GM18867 (cell line): Measurements from ENCODE around the gene FAN1.
A peak's percentile ranks its signal among the peaks of the same experiment; 100 is the strongest.

ENCODE experiments used
- ATAC-seq: cut with Tn5 transposase; IDR thresholded peaks from one replicate; pipeline ENCODE4 v1.9.1; 2021; ENCODE audit warnings: mild to moderate bottlenecking, moderate library complexity; ENCODE audit not compliant: unreplicated experiment

FAN1 gene

DNA sequence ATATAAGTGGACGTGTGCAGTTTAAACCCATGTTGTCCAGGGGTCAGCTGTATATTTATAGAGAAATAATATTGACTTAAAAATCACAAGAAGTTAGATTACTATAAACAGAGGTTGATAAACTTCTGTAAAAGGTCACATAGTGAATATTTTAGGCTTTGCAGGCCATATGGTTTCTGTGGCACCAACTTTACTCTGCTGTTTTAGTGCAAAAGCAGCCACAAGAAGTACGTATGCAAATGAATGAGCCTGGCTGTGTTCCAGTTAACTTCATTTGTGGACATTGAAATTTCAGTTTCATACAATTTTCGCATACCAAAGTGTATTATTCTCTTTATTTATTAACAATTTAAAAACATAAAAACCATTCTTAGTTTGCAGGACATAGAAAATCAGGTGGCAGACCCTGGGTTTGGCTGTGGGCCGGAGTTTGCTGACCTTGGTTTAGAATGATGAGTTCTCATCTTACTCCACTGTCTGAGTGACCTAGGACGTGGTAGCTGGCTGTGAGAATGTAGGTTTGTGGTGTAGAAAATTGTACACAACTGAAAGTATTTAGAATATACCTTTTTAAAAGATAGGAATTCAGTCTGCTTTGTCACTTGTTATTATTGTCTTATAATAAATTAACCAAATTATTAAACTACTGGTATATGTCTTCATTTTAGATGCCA is 16.3 kb downstream of the FAN1 start:
- peak; percentile 46 for ATAC-seq

DNA sequence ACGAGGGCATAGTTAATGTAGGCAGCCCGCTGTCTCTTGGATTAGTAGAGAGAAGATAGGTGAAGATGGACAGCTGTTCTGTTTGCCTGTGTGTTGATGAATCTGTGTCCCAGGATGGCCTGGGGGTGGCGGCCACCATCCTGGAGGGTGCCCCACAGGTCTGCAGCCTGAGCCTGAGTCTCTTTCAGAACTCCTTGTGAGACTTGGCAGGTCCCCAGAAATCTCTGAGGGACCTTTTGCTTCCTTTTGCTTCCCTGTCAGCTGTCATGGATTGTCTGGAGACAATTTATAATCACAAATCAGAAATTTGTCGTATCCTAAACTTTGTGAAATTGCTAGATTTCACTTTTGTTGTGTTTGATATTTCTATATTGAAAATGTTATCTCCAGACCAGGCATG is 17.4 kb downstream of the FAN1 start:
- no peak for ATAC-seq

DNA sequence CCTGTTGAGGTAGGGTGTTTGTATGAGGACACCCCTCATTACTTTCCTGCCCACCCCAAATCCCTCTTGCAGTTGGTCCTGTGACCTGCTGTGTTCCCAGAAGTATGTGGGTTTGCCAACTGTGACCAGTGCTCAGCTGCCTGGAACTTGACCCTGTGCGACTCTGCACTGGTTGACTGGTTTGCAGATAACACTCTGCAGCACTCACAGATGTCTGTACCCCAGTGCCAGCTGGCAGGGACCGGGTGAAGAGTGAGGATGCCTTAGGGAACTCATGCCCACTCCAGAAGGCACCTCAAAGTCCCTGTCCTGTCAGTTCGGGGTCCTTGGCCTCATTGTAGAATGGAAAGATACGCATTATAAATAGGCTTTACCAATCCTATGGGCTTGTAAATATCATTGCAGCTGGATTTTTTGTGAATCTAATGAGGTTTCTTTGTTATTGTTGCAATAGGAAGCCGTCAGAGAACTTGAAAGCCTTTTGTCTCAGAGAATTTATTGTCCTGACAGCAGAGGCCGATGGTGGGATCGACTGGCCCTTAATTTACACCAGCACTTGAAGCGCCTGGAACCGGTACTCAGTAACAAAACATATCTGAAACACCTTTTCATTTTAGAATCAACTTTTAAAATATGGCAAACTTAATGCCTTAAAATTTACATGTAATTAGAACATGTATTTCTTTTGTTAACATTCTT is 18.2 kb downstream of the FAN1 start:
- no peak for ATAC-seq

DNA sequence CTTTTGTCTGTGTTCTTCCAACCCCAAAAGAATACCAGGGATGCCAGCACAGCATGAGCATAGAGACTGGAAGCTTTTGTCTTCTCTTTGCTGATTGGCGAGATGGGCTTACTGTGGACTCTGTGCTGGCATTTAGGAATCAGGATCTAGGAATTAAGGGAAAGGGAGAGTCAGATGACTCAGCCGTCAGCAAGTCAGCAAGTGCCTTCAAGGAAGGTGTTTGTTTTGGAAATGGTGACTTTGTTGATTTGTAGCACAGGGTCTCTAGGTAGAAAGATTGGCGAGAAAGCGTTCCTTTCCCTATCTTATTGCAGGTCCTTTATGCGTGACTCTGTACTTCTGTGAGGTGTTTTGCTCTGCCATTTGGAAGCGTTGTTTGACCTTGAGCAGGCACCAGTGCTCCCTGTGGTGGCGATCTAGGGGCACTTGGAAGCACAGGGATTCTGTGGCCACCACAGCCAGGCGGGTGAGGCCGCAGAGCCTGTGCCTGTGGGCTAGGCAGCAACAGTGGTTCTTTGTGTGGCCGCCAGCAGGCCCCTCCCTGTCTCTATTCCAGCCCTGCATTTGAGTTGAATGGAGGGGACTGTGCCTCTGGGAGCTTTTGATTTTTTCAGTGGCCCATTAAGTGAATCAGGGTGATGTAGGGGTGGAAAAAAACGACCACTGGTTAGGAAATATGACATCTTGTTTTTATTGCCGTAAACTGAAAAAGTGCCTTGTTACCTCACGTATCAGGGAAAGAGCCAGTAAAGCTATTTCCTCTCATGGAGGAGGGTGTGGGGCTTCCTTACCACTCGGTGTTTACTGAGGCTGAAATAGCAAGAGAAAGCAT is 19.0 kb downstream of the FAN1 start:
- no peak for ATAC-seq

DNA sequence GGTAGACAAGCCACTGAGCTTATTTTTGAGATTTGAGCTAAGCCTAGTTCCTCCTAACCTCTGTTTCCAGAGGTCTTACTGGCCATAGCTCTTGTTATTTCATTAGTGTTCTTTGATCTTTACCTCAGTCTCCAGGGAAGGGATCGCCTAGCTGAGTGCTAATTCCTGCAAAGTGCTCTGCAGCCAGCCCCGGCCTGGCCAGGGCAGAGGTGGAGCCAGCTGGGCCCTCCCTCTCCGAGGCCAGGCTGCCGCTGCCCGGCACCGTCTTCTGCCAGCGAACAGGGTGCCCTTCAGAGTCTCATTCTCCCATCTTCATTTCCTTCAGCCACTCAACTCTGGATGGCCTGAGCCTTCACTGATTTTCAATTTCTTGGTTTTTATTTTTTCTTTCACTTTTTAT is 19.7 kb downstream of the FAN1 start:
- no peak for ATAC-seq

DNA sequence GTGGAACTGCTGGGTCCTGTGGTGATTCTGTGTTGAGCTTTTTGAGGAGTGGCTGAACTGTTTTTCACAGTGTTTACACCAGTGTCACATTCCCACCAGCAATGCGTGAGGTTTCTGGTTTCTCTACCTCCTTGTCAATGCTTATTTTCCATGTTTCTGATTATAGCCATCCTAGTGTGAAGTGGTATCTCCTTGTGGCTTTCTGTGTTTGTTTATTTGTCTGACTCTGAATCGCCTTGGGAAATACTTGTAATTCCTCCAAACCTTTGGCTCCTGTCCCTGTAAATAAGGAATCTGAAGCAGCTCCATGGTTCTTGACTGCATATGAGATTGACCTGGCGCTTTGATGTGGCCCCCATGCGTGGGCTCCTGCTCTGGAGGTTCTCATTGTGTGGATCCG is 20.6 kb downstream of the FAN1 start:
- no peak for ATAC-seq

DNA sequence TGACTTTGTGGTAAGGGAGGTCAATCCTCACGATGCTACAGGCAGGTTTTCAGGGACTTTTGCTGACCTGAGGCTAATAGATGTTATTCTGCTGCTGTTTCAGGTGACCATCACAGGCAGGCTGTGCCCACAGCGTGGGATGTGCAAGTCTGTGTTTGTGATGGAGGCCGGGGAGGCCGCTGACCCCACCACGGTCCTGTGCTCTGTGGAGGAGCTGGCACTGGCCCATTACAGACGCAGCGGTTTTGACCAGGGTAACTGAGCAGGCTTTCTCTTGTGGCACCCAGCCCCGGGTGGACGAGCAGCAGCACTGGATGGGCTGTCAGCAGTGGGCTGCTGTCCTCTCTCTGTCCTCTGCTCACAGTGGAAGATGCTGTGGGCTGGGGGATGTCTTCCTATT is 22.0 kb downstream of the FAN1 start:
- ATAC-seq, result no peak

DNA sequence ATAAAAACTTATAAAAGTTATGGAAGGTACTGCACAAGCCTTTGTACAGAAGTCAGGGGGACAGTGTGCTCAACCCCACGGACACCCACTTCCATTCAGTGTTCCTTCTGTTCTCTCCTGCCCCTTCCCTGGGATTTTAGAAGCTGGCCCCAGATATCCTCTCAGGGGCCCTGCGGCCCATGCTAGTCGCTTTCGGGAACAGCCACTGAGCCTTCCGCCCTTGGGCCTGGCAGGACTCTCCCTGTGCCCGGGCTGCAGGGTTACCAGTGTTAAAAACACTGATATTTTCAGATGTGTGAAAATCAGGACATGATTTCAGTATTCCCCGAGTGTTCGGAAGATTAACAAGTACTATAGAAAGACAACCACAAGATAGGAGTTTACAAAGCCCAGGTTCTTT is 22.4 kb downstream of the FAN1 start:
- ATAC-seq, result no peak

DNA sequence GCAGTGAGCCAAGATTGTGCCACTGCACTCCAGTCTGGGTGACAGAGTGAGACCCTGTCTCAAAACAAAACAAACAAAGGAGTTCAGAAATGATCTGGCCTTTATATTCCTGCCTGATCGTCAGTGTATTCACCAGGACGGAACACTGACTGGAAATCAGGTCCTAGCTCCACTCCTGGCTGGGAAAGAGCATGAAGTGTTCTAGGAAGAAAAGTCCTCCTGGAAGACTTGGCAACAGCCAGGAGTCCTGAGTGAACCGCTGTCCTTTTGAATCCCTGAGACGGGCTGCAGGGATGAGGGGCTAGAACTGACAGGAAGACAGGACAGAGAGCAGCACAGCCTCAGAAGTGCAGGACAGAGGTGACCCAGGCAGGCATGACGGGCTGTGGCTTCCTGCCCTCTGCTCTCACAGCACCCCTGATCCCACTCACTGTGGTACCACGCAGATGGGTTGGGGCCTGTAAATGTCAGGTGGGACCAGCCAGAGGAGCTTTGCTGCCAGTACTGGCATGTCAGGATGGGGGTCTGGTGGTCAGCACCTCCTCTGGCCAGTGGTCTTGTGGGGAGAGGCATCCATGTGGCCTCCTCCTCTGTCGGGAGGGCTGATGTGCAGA is 23.5 kb downstream of the FAN1 start:
- no peak for ATAC-seq

DNA sequence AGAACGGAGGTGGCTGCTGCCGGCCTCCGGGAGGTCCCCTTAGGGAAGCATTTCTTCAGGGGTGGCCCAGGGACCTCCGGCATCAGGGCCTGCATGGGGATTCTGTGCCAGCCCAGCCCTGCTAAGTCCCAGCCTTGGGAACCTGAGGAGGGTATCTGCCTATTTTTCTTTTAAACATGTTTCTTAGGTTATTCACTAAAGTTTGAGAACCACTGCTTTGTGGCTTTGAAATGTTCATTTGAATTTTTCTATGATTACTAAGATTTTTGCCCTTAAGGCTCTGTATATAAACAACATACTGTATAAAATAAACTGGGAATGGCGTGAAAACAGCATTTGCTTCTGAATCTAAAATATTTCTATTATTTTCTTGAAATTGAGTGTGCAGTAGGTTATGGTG is 24.4 kb downstream of the FAN1 start:
- ATAC-seq, result no peak

DNA sequence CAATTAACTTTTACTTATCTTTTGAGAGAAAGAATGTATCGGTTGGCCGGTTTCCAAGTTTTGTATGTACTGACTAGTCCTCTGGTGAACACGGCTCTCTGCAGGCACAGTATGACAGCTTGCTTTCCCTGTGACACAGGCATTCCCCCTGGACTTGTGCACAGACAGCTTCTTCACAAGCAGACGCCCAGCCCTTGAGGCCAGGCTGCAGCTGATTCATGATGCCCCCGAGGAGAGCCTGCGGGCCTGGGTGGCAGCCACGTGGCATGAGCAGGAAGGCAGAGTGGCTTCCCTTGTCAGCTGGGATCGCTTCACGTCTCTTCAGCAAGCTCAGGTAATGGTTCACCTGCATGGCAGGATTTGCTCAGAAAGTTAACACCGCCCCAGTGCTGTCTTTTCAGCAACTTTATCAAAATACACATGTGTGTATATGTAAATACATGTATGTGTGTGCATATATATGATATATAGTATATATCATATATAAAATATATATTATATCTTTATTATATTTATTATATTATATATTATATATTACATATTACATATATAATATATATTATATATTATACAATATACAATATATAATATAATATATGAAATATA is 25.5 kb downstream of the FAN1 start:
- no peak for ATAC-seq

DNA sequence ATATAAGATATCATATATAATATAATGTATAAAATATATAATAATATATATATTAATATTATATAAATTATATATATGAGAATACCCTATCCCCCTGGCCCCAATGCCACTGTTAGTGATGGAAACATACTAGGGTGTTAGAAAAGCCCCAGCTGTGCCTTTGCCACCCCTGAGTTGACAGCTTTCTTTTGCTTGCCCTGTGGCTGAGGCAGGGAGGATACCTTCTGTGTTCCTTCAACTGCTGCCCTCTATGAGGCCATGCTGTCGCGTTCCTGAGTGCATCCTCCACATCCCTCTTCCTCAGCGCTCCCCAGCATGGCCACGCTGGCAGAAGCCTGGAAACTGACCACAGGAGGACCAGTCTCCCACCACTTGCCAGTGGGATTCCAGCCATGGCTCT is 26.3 kb downstream of the FAN1 start:
- no peak for ATAC-seq

DNA sequence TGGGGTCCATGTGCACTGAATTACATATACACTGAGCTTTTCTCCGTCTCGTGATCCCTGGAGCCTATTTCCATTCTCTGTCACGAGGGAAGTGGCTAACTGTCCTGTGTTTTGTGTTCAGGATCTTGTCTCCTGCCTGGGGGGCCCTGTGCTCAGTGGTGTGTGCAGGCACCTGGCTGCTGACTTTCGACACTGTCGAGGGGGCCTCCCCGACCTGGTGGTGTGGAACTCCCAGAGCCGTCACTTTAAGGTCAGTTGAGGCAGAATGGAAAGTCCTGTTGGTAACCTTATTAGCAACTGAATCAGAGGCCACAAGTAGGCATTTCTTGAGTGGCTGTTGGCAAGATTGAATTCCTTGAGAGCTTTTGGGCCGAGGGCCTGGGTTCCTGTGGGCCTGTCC is 26.7 kb downstream of the FAN1 start:
- no peak for ATAC-seq

DNA sequence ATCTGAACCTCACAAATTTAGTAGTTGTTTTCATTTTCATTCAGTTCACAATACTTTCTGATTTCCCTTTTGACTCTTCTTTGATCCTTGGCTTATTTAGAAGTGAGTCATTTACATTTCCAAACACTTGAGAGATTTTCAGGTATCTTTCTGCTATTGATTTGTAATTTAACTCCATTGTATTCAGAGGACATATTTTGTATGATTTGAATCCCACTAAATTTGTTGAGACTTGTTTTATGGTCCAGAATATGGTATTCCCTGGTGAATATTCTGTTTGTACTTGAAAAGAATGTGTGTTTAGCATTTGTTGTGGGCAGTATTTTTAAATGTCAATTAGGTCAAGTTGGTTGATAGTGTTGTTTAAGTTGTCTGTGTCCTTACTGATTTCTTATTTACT is 29.6 kb downstream of the FAN1 start:
- ATAC-seq, result no peak

DNA sequence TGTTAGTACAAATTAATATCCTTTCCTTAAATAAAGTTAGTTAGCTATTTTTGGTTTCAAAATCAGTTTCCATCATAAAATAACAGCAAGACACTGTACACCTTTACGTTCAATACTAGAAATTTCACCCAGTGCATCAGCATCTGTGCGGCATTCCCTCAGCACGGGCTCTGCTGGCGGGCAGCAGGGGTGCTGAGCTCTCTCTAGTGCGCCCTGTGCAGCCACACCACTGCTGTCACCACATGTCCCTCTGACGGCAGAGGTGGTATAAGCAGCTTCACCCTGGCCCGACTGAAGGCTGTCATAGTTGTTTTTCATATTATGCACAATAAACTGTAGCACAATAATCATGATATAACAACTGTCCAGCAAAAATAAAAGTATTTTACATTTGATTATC is 35.4 kb downstream of the FAN1 start:
- no peak for ATAC-seq

DNA sequence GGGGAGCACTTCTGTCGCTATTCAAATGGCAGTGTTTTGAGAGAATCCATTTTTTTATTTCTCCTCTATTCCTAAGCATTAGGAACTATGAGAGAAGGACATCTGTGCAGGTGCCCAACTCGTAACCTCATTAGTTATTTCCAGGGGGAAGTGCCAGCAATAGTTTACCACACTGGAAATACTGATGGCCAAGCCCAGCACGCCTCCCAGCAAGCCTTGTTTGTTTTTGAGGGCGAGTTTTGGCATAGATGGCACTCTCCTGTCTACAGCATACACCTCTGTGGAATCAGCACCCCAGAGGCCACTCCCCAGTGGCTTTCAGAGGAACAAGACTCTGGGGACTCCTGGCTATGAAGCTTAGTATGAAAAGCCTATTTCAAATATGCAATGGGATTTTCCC is 36.6 kb downstream of the FAN1 start:
- no peak for ATAC-seq

DNA sequence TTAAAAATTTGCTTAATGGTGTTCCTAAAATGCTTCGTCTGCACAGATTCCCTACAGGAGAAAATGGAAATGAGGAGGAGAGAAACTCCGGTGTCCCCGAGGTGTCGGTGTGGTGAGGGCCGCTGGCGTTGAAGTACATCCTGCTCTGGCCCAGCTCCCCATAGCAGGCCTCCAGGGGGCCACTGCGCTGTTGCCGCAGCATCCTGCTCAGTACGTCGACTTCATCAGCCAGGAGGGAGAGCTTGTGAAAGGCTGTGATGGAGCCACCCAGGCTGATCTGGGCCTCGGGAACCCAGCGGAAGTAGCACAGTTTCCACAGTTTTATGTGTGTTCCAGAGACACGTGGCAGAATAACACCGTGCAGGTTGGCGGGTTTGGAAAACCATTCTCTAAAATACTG is 37.8 kb downstream of the FAN1 start:
- ATAC-seq, result no peak

DNA sequence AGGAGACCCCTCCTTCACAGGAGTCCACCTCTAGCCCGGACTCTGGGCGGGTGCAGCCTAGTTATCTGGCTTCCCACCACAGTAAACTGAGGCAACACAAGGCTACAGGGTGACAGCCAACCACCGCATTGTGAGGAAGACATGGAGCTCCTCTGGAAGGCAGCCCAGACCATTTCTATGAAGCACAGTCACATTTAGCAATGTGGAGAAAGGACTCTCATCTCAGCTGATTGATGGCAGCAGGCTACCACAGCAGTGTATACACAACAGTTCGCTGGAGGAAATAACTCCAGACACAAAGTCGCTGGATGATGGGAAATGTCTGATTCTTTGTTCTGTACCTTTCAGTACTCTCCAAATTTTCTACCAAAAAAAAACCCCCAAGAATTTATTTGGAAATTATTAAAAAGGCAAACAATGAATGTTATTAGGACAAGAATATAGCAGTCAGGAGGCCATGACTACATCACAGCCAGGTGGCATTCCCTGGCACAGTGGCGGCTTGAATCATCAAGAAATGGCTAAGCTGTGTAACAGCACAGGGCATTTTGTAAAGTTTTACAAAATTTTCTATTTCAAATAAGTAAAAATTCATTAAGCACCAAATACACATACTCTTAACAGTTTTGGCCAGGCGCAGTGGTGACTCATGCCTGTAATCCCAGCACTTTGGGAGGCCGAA is 40.1 kb downstream of the FAN1 start:
- no peak for ATAC-seq

DNA sequence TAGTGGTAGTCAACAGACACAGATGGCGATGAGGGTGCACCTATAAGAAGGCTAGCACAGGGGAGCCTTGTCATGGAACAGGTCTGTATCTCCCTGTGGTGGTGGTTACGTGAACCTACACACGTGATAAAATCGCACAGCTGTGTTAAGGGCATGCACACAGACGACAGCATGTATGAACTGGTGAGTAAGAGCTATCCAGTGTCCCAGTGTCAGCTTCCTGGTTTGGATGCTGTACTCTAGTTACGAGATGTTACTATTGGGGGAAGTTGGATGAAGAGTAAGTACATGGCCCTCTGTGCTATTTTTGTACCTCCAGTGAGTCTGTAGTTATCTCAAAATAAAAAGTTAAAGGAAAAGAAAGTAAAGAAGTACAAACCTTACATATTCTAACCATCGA is 49.5 kb downstream of the FAN1 start:
- no peak for ATAC-seq

DNA sequence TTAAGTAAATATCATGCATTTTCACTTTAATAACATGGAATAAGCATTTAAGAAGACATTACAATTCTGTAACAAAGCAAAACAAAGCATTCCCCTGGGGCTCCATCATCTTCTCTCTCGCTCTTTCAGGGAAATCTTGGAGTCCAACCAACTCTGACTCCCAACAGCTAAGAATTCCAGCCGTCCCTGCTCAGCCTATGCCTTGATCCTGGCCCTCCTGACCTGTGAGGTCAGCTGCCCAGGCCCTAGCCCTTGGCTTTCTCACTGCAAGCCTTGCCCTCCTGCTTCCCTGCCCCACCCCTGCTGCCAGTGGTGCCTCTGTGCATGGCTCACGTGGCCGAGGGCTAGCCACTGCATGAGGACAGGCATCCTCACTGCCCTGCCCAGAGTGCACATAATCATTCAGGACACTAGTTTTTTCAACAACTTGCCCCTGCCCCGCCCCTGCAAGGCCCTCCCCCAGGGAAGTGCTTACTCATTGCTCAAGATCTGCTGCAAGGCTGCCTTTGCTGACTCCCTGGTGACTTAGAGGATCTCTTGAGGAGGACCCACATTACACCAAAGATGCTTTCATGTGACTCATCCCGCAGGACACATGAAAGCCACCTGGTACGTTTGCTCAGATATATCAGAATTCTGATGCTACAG is 50.1 kb downstream of the FAN1 start:
- no peak for ATAC-seq
